Osteoblast (primary cell): ENCODE measurements around the gene RAD51B. TPM values are rescaled to one million over a fixed set of nuclear protein-coding genes. Genes with fewer than 3 reads are reported as not detected.

Experiments used
- DNase-seq: peaks from one replicate; pipeline ENCODE4 v3.0.0; 2011; ENCODE audit warnings: low spot score, mixed read lengths; ENCODE audit not compliant: insufficient read length; ENCODE audit errors: missing footprints
- H2AFZ ChIP-seq: 2 replicates; pipeline ENCODE4 v1.6.0; 2011; ENCODE audit warnings: mild to moderate bottlenecking, low read length
- H3K27ac ChIP-seq: 2 replicates; pipeline ENCODE4 v1.5.1; 2011; ENCODE audit warnings: mild to moderate bottlenecking, low read depth, low read length, moderate library complexity
- H3K27me3 ChIP-seq: 2 replicates; pipeline ENCODE4 v1.6.0; 2012; ENCODE audit warnings: mild to moderate bottlenecking, control low read depth, inconsistent platforms, low read length, moderate library complexity; ENCODE audit not compliant: insufficient read depth
- H3K36me3 ChIP-seq: 2 replicates; pipeline ENCODE4 v1.5.1; 2011; ENCODE audit warnings: mild to moderate bottlenecking, low read length, control low read depth, moderate library complexity; ENCODE audit not compliant: insufficient read depth
- H3K4me1 ChIP-seq: 2 replicates; pipeline ENCODE4 v1.5.1; 2011; ENCODE audit warnings: mild to moderate bottlenecking, low read length, control low read depth, moderate library complexity; ENCODE audit not compliant: insufficient read depth
- H3K4me2 ChIP-seq: 2 replicates; pipeline ENCODE4 v1.6.0; 2011; ENCODE audit warnings: mild to moderate bottlenecking, low read length; ENCODE audit not compliant: insufficient read depth
- H3K4me3 ChIP-seq: fragments of 200-600 bp; sonication (generic); 3 replicates; pipeline ENCODE4 v1.5.1; 2012; ENCODE audit warnings: mild to moderate bottlenecking, low read length, inconsistent platforms; ENCODE audit not compliant: insufficient read depth
- H3K79me2 ChIP-seq: 2 replicates; pipeline ENCODE4 v1.6.0; 2012; ENCODE audit warnings: mild to moderate bottlenecking, low read length, control low read depth, inconsistent platforms; ENCODE audit not compliant: insufficient read depth
- H3K9me3 ChIP-seq: 2 replicates; pipeline ENCODE4 v1.5.1; 2011; ENCODE audit warnings: low read depth, low read length, control low read depth
- H4K20me1 ChIP-seq: 2 replicates; pipeline ENCODE4 v1.6.0; 2012; ENCODE audit warnings: mild to moderate bottlenecking, low read length, control low read depth; ENCODE audit not compliant: insufficient read depth
- total RNA-seq: library from RNA; depleted of rRNA; stranded (reverse); fragments of >200 nt; gene quantifications from 2 replicates; pipeline ENCODE4 v1.2.3, GENCODE V29; 2012
- TF ChIP-seq, protein P1 (sequence below): IDR thresholded peaks from 2 replicates; pipeline ENCODE4 v1.5.1; 2011; ENCODE audit warnings: mild to moderate bottlenecking, low read depth, low read length, moderate library complexity; ENCODE audit errors: extremely low read depth

The RAD51B gene
- total RNA-seq, 1 donor = 13.8 TPM

DNA sequence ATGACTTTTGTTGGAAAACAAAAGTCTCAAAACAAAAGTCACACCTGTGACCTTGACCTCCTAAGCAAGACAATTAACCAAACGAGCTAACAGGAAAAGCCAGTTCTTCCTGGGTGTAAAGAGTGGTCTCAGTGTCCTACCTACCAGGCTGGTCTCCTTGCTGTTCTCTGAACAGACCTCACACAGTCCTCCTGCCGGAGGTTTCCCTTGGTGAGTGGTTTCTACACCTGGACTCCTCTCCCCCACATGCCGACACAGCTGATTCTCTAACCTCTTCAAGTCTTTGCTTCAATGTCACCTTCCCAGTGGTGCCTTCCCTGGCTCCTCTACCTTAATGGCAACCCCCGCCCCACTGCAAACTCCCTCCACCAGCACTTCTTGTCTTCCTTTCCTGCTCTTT, 734.7 kb downstream of the RAD51B start:
- TF ChIP-seq, protein P1, sequence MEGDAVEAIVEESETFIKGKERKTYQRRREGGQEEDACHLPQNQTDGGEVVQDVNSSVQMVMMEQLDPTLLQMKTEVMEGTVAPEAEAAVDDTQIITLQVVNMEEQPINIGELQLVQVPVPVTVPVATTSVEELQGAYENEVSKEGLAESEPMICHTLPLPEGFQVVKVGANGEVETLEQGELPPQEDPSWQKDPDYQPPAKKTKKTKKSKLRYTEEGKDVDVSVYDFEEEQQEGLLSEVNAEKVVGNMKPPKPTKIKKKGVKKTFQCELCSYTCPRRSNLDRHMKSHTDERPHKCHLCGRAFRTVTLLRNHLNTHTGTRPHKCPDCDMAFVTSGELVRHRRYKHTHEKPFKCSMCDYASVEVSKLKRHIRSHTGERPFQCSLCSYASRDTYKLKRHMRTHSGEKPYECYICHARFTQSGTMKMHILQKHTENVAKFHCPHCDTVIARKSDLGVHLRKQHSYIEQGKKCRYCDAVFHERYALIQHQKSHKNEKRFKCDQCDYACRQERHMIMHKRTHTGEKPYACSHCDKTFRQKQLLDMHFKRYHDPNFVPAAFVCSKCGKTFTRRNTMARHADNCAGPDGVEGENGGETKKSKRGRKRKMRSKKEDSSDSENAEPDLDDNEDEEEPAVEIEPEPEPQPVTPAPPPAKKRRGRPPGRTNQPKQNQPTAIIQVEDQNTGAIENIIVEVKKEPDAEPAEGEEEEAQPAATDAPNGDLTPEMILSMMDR = no peak
- H3K4me1 ChIP-seq = peaks cover 13% of the 10 kb centered on the region
- H3K27me3 ChIP-seq = no peaks in the 10 kb centered on the region
- no peak for DNase-seq
- no peak overlapping the region for H3K27ac ChIP-seq
- no peaks in the 10 kb centered on the region for H3K36me3 ChIP-seq
- no peaks in the 10 kb centered on the region for H4K20me1 ChIP-seq
- no peak overlapping the region for H3K4me2 ChIP-seq
- H2AFZ ChIP-seq = no peak overlapping the region
- no peak overlapping the region for H3K4me3 ChIP-seq
- H3K9me3 ChIP-seq = no peaks in the 10 kb centered on the region
- no peaks in the 10 kb centered on the region for H3K79me2 ChIP-seq

DNA sequence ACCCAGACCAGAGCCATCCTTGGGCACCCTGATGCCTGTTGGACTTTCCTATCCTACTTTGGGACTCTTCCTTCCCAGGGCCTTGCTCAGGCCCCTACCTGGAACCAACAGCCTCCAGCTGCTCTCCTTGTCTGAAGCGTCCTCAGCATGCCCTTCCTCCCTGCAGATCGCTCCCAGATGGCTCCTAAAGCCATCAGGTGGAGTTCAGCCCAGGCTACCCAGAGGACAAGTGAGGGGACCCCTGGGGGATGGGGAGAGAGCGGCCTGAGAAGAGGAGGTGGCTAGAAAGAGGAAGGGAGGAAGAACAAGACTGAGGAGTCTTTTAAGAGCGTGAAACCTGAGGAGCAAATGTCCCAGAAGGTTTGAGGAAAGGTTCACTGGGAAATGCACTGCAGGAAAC, 736.7 kb downstream of the RAD51B start:
- Histone ChIP-seq H3K27me3 (no peaks in the 10 kb centered on the region), H3K4me2 (no peak overlapping the region), H2AFZ (no peak overlapping the region), H4K20me1 (no peaks in the 10 kb centered on the region), H3K79me2 (no peaks in the 10 kb centered on the region), H3K27ac (no peak overlapping the region), H3K4me3 (no peak overlapping the region), H3K4me1 (peaks cover 13% of the 10 kb centered on the region), H3K9me3 (no peaks in the 10 kb centered on the region), H3K36me3 (no peaks in the 10 kb centered on the region)
- TF ChIP-seq, protein P1 = no peak
- DNase-seq = no peak

DNA sequence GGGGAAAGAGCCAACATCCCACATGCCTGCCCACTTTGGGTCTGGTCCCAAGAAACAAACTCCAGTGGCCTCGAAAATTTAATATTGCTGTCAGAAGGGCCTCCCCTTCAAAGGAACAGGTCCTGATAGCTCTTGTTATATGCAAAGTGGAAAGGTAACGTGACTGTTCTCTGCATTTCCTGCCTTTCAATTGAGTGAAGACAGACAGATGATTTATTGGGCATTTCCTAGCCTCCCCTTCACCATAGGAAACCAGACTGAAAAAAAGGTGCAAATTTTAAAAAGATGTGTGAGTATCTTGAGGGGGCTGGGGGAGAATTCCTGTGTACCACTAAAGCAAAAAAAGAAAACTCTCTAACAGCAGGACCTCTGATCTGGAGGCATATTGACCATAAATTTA, 738.1 kb downstream of the RAD51B start:
- Histone ChIP-seq H4K20me1 (no peaks in the 10 kb centered on the region), H3K9me3 (no peaks in the 10 kb centered on the region), H3K79me2 (no peaks in the 10 kb centered on the region), H3K27me3 (no peaks in the 10 kb centered on the region), H2AFZ (no peak overlapping the region), H3K4me2 (no peak overlapping the region), H3K27ac (no peak overlapping the region), H3K36me3 (no peaks in the 10 kb centered on the region), H3K4me1 (peaks cover 13% of the 10 kb centered on the region), H3K4me3 (no peak overlapping the region)
- DNase-seq = no peak
- TF ChIP-seq, protein P1 = no peak

DNA sequence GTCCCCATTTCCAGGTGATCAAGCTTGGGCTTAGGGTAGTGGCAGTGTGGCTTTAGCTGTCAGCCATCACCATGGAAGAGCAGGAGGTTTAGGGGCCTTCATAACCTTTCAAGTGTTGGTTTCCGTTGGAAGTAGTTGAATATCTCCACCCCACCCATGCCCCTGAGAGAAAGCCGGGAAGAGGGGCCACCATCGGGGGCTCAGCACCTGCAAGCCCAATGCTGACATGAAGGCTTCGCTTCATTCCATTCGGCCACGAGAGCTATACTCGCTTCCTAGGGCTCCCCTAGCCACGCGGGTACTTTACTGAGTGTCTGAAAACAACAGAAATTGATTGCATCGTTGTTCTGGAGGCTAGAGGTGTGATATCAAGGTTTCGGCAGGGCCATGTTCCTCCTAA, 738.5 kb downstream of the RAD51B start:
- no peak overlapping the region for H3K4me2 ChIP-seq
- H3K27me3 ChIP-seq = no peaks in the 10 kb centered on the region
- no peak for DNase-seq
- H3K36me3 ChIP-seq = no peaks in the 10 kb centered on the region
- H3K4me3 ChIP-seq = no peak overlapping the region
- TF ChIP-seq, protein P1 = no peak
- no peaks in the 10 kb centered on the region for H4K20me1 ChIP-seq
- H2AFZ ChIP-seq = no peak overlapping the region
- no peaks in the 10 kb centered on the region for H3K9me3 ChIP-seq
- no peaks in the 10 kb centered on the region for H3K79me2 ChIP-seq
- H3K27ac ChIP-seq = no peak overlapping the region
- H3K4me1 ChIP-seq = peaks cover 14% of the 10 kb centered on the region
